ENCODE data around the gene ADGRB3. TPM values are rescaled to one million over a fixed set of nuclear protein-coding genes. Genes with fewer than 3 reads are reported as not detected.

The ADGRB3 gene
- total and polyA plus RNA-seq, 8 donors = 0.19 to 16.0 (median 0.61) TPM; not detected in 1

DNA sequence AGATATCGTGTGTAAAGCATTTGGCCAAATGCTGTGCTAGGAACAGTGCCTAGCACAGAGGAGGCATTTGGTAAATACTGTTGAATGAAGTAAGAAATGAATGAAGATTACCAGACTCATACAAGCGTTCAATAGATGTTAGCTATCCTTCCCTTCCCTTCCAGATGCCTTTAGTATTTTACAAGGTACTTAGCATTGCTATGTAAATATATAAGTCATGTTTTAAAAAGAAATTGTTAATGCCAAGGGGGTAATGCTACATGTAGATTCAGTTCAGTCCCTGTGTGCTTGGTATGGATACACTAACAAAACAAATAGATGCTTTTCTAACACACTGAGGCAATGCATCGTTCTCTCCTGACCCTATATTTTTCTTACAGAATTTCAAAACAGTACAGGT lies 407.2 kb downstream of the ADGRB3 start:
- no peaks in the 10 kb centered on the region for H3K36me3 ChIP-seq
- intact Hi-C loops (cut with DNase I; ENCODE audit: low total_unique reads) = no loop called here

DNA sequence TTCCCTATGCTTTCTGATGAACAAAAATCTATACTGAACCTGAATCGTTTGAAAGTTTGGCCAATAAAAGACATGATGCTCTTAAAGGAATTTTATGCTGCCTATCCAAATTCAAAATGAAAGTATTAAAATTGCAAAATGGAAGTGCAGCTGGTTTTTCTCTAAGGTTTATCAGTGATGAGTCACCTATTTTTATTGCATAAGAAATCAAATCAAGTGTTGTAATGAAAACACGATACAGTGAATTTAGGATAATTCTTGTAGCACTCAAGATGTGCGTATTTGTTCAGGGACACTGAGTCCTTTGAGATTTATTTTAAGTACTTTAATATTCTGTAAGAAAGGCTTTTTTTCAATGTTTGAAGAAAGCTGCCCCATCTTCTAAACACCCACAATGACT lies 409.5 kb downstream of the ADGRB3 start:
- H3K27me3 ChIP-seq = no peaks in the 10 kb centered on the region
- no peaks in the 10 kb centered on the region for H3K4me1 ChIP-seq
- H3K36me3 ChIP-seq = no peaks in the 10 kb centered on the region
- TF ChIP-seq, protein P1, sequence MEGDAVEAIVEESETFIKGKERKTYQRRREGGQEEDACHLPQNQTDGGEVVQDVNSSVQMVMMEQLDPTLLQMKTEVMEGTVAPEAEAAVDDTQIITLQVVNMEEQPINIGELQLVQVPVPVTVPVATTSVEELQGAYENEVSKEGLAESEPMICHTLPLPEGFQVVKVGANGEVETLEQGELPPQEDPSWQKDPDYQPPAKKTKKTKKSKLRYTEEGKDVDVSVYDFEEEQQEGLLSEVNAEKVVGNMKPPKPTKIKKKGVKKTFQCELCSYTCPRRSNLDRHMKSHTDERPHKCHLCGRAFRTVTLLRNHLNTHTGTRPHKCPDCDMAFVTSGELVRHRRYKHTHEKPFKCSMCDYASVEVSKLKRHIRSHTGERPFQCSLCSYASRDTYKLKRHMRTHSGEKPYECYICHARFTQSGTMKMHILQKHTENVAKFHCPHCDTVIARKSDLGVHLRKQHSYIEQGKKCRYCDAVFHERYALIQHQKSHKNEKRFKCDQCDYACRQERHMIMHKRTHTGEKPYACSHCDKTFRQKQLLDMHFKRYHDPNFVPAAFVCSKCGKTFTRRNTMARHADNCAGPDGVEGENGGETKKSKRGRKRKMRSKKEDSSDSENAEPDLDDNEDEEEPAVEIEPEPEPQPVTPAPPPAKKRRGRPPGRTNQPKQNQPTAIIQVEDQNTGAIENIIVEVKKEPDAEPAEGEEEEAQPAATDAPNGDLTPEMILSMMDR (IDR thresholded peaks at IDR 0.05) = no peak
- TF ChIP-seq POLR2A (IDR thresholded peaks at IDR 0.05) (no peak), POLR2AphosphoS5 (IDR thresholded peaks at IDR 0.05) (no peak), EP300 (IDR thresholded peaks at IDR 0.05) (no peak)
- no peak overlapping the region for H3K4me3 ChIP-seq
- intact Hi-C loops (cut with DNase I; ENCODE audit: low total_unique reads) = no loop called here
- no peak overlapping the region for H3K27ac ChIP-seq
- DNase-seq = no peak
- WGBS, 5 donors = 81 to 91% (median 89%) methylated on average over 3 of the region's 3 CpGs
- no peaks in the 10 kb centered on the region for H3K9me3 ChIP-seq

More for the DNA sequence above, 407.2 kb downstream of the ADGRB3 start:
- no peak for DNase-seq
- no peaks in the 10 kb centered on the region for H3K4me1 ChIP-seq
- no peaks in the 10 kb centered on the region for H3K27me3 ChIP-seq
- WGBS, 5 donors = 64 to 78% (median 75%) methylated on average over 3 of the region's 3 CpGs
- H3K27ac ChIP-seq = no peak overlapping the region
- TF ChIP-seq, protein P1 (IDR thresholded peaks at IDR 0.05) = no peak
- no peak for TF ChIP-seq POLR2A (IDR thresholded peaks at IDR 0.05)
- no peak for TF ChIP-seq POLR2AphosphoS5 (IDR thresholded peaks at IDR 0.05)
- TF ChIP-seq EP300 (IDR thresholded peaks at IDR 0.05) = no peak
- no peak overlapping the region for H3K4me3 ChIP-seq
- no peaks in the 10 kb centered on the region for H3K9me3 ChIP-seq

DNA sequence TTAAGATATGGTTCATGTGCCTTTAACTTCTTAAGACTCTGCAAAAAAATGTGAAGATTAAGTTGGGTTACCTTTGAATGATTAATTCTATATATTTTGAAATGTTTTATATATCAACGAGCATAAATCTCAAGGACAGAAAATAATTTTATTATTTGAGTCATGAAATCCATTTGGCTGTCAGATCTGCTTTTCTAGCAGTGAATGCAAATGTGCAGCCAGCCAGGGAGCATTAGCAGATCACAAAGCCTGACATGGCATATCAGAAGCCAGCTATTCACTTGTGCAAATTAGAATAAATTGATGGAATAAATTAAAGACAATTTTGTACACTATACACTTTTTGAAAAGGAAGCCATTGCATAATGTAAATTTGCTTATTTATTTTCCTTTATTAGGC lies 424.3 kb downstream of the ADGRB3 start:
- Histone ChIP-seq H3K36me3 (no peaks in the 10 kb centered on the region), H3K27ac (no peak overlapping the region), H3K27me3 (no peaks in the 10 kb centered on the region), H3K4me3 (no peak overlapping the region), H3K4me1 (no peaks in the 10 kb centered on the region), H3K9me3 (no peaks in the 10 kb centered on the region)
- TF ChIP-seq EP300 (IDR thresholded peaks at IDR 0.05) (no peak), POLR2A (IDR thresholded peaks at IDR 0.05) (no peak), POLR2AphosphoS5 (IDR thresholded peaks at IDR 0.05) (no peak)
- TF ChIP-seq, protein P1 (IDR thresholded peaks at IDR 0.05) = no peak
- WGBS, 5 donors = 45 to 55% (median 48%) methylated on average over 1 of the region's 1 CpG
- intact Hi-C loops (cut with DNase I; ENCODE audit: low total_unique reads) = no loop called here
- no peak for DNase-seq

DNA sequence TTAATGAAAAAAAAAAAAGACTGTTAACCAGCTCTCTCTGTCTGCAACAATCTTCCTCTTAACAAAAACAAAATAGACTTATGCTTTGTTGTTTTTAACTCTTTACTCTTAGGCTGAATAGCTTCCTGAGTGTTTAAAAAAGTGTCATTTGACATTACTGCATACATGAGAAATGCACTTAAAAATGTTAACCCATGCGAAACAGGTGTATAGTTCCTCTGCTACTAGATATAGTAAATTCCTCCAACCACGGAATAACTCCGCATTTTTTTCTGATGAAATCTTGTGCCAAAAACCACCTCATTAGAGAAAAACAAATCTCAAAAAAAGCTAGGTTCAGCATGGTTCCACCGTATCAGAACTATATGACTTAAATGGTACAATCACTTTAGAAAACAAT lies 426.0 kb downstream of the ADGRB3 start:
- DNase-seq = no peak
- H3K27me3 ChIP-seq = no peaks in the 10 kb centered on the region
- H3K27ac ChIP-seq = no peak overlapping the region
- no peaks in the 10 kb centered on the region for H3K4me1 ChIP-seq
- H3K4me3 ChIP-seq = no peak overlapping the region
- no peaks in the 10 kb centered on the region for H3K36me3 ChIP-seq
- no peaks in the 10 kb centered on the region for H3K9me3 ChIP-seq
- WGBS, 5 donors = 83 to 90% (median 86%) methylated on average over 4 of the region's 4 CpGs
- no peak for TF ChIP-seq EP300 (IDR thresholded peaks at IDR 0.05)
- TF ChIP-seq, protein P1 (IDR thresholded peaks at IDR 0.05) = no peak
- no peak for TF ChIP-seq POLR2A (IDR thresholded peaks at IDR 0.05)
- TF ChIP-seq POLR2AphosphoS5 (IDR thresholded peaks at IDR 0.05) = no peak
- intact Hi-C loops (cut with DNase I; ENCODE audit: low total_unique reads) = no loop called here
